Epithelial cell of prostate (primary cell): Measurements from ENCODE around the gene FAU.
"Not testable (repeated sequence)": the region's sequence is repeated elsewhere in the genome, so short reads cannot be mapped to it uniquely, and the experiment has no call there.

Experiments used
- DNase-seq: peaks from one replicate; pipeline ENCODE4 v3.0.0-alpha.2; 2011; ENCODE audit warnings: low read depth, low spot score
- H3K27ac ChIP-seq: fragments of 450-650 bp; 2 replicates; pipeline ENCODE4 v1.5.1; 2017; ENCODE audit warnings: mild to moderate bottlenecking

The FAU gene

DNA sequence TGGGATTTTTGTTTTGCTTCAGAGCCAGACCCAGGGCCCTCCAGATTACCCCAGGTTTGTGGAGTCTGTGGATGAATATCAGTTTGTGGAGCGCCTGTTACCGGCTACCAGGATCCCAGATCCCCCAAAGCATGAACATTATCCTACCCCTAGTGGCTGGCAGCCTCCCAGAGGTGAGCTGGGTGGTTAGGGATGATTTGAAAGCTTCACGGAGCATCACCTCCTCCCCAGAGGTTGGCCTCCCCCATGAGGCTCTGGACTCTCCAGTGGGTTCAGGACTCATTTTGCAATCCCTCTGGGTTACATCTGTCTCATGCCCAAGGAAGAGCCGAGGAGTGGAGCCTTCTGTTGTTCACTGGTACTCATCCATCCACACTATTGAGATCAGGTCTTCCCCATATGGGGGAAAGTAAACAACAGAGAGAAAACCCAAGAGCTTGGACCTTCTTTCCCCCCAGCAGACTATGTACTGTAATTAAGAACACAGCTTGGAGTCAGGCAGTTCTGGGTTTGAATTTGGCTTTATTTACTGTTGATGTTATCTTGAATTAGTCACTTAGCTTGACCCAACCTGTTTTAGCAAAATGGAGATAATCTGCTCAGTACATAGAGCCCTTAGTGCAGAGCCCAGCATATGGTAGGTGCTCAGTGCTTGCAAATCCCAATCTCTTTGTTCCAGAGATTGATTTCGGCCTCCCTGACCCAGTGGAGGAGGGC is 2.7 kb upstream of the FAU start:
- H3K27ac ChIP-seq = no peak overlapping the region
- DNase-seq = no peak

DNA sequence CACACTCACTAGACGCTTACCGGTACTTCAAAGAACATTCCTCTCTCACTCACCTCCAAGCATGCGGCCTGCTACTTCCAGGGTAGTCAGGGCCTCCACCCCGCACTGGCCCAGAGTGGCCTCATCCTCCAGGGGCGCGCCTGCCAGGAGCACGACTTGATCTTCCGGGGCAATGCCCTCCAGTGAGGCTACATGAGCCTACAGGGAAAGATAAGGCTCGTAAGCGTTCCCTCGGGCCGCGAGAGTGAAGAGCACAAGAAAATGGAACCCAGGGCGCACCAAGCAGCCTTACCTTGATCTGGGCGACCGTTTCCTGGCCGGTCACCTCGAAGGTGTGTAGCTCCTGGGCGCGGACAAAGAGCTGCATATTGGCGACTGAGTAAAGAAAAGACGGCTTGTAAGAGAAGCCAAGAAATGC is 478 bp downstream of the FAU start:
- no peak for DNase-seq
- peak overlapping the region; percentile 93 for H3K27ac ChIP-seq

GRCh38 chr11:65120831-65121230 is 1.1 kb downstream of the FAU start:
- H3K27ac ChIP-seq = peak overlapping the region; percentile 93
- DNase-seq = no peak

DNA sequence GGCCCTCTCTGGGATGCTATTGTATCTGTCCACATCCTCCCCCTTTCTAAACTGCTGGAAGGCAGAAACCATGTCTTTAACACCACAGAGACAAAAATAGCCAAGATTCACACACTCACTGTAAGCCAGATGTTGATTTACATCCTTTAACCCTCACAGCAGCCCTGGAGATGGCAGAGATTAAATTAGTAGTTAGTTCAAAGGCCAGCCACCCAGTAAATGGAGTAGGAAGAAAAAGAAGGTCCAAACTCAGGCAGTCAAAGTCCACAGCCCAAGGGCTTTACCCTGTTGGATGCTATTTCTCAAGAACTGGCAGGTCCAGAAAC is 2.3 kb downstream of the FAU start:
- DNase-seq = no peak
- H3K27ac ChIP-seq = peak overlapping the region; percentile 93

DNA sequence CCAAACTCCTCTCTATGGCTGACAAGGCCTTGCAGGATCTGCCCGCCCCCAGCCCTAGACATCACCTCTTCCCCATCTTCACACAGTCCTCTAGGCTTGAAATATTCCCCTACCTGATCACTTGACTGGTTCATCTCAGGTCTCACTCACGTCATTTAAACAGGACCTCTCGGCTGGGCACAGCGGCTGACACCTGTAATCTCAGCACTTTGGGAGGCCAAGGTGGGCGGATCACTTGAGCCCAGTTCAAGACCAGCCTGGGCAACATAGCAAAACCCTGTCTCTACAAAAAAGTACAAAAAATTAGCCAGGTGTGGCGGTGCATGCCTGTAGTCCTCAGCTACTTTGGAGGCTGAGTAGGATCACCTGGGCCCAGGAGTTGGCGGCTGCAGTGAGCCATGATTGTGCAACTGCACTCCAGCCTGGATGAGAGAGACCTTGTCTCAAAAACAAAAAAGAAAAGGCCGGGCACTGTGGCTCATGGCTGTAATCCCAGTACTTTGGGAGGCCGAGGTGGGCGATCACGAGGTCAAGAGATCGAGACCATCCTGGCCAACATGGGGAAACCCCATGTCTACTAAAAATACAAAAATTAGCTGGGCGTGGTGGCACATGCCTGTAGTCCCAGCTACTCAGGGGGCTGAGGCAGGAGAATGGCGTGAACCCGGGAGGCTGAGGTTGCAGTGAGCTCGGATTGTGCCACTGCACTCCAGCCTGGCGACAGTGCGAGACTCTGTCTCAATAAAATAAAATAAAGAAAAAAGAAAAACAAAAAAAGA is 2.9 kb downstream of the FAU start:
- peak overlapping the region; percentile 93 for H3K27ac ChIP-seq
- not testable (repeated sequence) for DNase-seq

DNA sequence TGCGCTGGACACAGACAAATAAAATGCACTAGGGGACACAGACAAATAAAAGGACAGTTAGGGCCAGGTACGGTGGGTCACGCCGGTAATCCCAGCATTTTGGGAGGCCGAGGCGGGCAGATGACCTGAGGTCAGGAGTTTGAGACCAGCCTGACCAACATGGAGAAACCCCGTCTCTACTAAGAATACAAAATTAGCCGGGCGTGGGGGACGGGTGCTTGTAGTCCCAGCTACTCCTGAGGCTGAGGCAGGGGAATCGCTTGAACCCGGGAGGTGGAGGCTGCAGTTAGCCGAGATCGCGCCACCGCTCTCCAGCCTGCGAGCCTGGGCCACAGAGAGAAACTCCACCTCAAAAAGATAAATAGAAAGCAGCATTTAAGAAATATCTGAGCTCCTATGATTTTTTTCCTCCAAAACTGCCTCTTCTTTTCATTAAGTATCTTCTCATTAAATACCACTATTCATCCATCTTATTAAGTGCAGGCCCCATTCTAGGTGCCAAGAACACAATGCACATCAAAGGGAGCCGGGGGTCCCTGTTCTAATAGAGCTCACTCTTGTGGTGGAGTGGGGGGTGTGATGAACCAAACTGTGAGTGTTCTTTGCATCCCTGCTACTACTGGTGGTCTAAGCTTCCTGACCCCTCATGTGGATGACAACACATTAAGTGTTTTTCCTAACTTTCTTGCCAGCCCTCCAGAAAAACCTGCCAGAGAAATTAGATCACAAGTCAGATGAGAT is 3.7 kb downstream of the FAU start:
- H3K27ac ChIP-seq = peak overlapping the region; percentile 93
- no peak for DNase-seq

DNA sequence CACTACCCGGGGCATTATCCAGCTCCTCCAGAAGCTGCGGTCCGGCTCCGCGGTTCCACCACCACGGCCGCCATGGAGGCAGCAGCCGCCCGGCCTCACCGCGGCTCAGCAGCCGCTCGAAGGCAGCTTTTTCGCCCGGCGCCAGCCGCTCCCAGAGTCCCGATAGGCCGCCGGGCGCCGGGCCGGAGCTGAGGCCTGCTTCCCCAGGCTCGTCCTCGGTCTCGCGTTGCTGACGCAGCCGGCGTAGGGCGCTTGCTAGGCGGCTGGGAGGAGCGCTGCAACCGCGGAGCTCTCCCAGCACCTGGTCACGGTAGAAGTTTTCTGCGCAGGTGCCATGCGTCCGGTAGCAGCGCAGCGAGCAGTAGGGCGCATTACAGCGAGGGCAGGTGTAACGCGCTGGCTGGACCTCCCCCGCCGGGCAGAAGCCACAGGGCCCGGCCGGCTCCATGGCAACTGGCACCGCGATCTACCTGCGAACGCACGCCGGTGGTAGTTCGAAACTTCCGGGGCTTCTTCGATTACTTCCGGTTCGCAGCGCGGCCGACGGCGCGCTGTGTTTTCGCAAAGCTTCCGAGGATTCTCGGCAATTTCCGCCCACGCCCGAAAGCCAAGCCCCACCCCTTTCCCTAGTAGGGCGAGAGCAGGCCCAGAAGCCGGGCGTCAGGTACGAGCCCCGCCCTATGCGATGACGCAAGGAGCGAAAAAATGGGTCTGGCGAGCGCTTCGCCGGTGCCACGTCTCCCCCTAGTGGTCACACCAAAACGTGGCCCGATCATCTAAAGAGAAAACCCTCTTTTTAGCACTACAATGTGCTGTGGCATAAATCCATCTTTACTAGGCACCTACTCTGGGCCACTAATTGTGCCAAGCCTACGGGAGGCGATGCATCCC is 4.5 kb downstream of the FAU start, which contains the start of gene ZNHIT2:
ZNHIT2 (minus strand) TSS at position 496 of the 891 bp plus-strand sequence; CDS start at position 448, 48 bp downstream.
- DNase-seq = peak; percentile 93
- H3K27ac ChIP-seq = peak within 1 kb of the TSS; percentile 93

- no peak for DNase-seq
- H3K27ac ChIP-seq = peak overlapping the region; percentile 93
Observed at GRCh38 chr11:65116370-65117205, 5.3 kb downstream of the FAU start.

- H3K27ac ChIP-seq = peak overlapping the region; percentile 93
Observed at GRCh38 chr11:65115361-65116082, 6.4 kb downstream of the FAU start.

GRCh38 chr11:65114538-65115171 is 7.3 kb downstream of the FAU start:
- no peak overlapping the region for H3K27ac ChIP-seq

More at GRCh38 chr11:65115361-65116082, 6.4 kb downstream of the FAU start:
- DNase-seq = no peak

DNA sequence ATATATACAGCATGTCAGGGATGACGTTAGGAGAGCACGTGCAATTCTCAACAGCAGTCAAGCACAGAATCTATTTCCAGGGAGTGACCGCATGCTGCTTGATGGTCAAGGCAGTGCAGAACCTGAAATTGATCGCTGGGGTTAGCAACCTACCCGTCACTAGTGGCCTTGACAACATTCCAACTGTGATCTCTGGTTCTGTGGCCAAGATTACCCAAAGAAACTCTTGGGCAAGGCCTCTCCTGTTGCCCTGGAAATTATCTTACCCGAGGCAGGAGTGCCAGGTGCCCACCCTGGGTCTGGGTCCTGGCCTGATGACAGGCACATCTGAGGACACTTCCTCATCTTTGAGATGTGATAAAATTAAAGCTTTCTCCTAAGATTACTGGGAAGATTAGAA is 8.1 kb downstream of the FAU start:
- no peak overlapping the region for H3K27ac ChIP-seq
- no peak for DNase-seq

More at GRCh38 chr11:65114538-65115171, 7.3 kb downstream of the FAU start:
- no peak for DNase-seq

- DNase-seq = no peak
- no peak overlapping the region for H3K27ac ChIP-seq
Observed at GRCh38 chr11:65113361-65113756, 8.6 kb downstream of the FAU start.

- H3K27ac ChIP-seq = no peak overlapping the region
- DNase-seq = no peak
Observed at GRCh38 chr11:65112546-65113360, 9.2 kb downstream of the FAU start.

GRCh38 chr11:65111744-65112545 is 10.0 kb downstream of the FAU start, which contains the start of gene TM7SF2:
TSS of gene TM7SF2 (plus strand) at chr11:65111872. CDS start at chr11:65112016, 144 bp downstream.
- DNase-seq = peak; percentile 69
- H3K27ac ChIP-seq = peak within 1 kb of the TSS; percentile 17

DNA sequence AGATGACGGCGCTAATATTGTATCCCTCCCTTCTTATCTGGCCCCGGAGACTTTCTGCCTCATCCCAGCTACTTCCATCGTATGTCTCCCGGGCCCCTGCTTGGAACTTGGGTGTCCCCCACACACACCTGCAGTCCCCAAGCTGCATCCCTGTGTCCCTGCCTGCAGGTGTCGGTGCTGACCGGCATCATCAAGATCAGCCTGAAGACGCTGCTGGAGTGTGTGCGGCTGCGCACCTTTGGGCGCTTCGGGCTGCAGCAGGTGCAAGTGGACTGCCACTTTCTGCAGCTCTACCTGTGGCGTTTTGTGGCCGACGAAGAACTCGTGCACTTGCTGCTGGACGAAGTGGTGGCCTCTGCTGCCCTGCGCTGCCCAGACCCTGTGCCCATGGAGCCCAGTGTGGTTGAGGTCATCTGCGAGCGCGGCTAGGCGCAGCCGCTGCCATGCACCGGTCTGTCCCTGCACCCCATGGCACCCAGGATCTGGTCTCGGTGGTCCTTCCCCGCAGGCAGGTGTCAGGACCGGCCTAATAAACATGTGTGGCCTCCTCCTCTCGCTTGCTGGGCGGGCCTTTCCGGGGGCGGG is 10.7 kb downstream of the FAU start:
- no peak overlapping the region for H3K27ac ChIP-seq
- no peak for DNase-seq

GRCh38 chr11:65110354-65110861 is 11.5 kb downstream of the FAU start:
- no peak for DNase-seq
- peak overlapping the region; percentile 4 for H3K27ac ChIP-seq
